GM10266 (cell line): Measurements from ENCODE around the gene ACOX1.

Experiments
- DNase-seq: peaks from one replicate; pipeline ENCODE4 v3.0.0; 2012; ENCODE audit errors: extremely low spot score
- CTCF ChIP-seq: IDR thresholded peaks from 2 replicates; pipeline ENCODE4 v1.5.1; 2012; ENCODE audit warnings: mild to moderate bottlenecking, low read depth; ENCODE audit not compliant: control insufficient read depth, insufficient read depth; ENCODE audit errors: missing control alignments

The ACOX1 gene

GRCh38 chr17:75991396-75991795 lies 12.4 kb upstream of the ACOX1 start:
- no peak for DNase-seq
- TF ChIP-seq CTCF: no peak

GRCh38 chr17:75987041-75987440 lies 8.1 kb upstream of the ACOX1 start:
- no peak for DNase-seq
- TF ChIP-seq CTCF: no peak

- DNase-seq: no peak
- no peak for TF ChIP-seq CTCF
Observed at GRCh38 chr17:75985986-75986385, 7.0 kb upstream of the ACOX1 start.

GRCh38 chr17:75983501-75984181 lies 4.7 kb upstream of the ACOX1 start:
- no peak for DNase-seq
- TF ChIP-seq CTCF: no peak

GRCh38 chr17:75981019-75981615 lies 2.2 kb upstream of the ACOX1 start:
- no peak for TF ChIP-seq CTCF
- no peak for DNase-seq

GRCh38 chr17:75980188-75981018 lies 1.4 kb upstream of the ACOX1 start:
- TF ChIP-seq CTCF: no peak

More at GRCh38 chr17:75980188-75981018, 1.4 kb upstream of the ACOX1 start:
- DNase-seq: no peak
